NCI-H748 (cell line): Measurements from ENCODE around the gene NME3.

Experiments used
- DNase-seq: peaks from one replicate; lab custom pipeline; 2025; ENCODE audit not compliant: unreplicated experiment; lab: John Stamatoyannopoulos, UW

Gene NME3

GRCh38 chr16:1770328-1771187 lies 785 bp downstream of the NME3 start:
- peak; percentile 86 for DNase-seq

DNA sequence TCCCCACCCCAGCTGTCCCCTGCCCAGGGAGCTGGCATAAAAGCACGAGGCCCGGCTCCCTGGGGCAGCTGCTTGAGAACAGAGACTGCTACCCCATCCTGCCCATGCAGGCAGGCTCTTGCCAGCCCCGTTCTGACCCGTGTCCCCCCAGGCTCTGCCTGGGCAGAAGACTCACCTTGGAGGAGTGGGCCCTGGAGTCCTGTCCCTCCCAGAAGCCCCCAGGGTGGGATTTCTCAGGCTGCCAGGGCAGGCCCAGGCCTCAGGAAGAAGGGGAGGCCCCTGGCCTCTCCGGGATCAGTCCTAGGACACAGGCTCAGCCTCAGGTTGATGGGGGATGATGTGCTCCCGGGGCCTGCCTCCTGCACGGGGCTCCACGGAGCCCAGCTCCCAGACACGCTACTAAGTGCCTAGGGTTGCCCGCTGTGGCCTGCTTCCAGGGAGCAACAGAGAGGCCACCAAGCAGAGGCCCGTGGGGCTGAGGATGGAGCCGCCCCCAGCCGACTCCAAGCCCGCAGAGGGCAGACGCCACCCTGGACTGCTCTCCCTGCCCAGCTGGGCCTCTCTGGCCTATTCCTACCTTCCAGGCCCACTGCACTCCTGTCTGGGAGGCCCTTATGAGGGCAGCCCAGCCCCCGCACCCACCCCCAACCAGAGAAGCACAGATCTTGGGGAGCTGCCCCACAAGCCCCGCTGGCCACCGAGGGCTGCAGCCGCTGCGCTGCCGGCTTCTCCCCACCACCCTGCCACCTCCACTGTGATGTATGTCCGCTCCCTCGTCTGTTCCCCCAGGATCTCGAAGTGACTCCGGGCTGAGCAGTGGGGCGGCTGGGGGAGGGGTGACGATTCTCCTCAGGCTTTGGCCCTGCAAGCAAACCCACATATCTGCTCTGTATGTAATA lies 1.7 kb downstream of the NME3 start:
- no peak for DNase-seq

DNA sequence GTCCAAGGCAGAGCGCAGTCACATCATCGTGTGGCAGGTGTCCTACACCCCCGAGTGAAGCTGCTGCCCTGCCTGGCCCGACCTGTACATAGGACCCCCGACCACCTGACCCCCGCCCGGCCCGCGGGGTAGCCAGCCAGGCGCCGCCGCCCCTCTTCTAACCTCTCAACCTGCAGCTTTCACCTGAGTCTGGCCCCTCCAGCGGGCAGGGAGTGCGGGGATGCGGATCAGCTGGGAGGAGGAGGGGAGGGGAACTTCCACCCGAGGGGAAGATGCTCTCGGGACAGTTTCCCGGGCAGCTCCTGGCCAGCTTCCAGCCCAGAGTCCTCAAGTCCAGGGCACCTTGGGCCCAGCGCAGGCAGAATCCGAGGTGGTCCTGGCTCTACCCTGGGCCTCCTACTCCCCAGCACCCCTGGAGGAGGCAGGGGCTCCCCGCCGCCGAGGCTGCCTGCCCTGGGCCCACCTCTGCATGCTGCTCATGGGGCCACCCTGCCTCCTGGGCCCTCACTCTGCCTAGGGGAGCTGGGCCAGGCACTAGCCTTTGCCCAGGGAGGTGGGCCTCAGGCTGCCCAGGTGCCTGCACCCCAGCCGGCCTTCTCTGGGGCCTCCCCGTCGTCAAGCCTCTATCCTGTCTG lies 2.5 kb downstream of the NME3 start:
- no peak for DNase-seq

- no peak for DNase-seq
Observed at GRCh38 chr16:1768061-1768766, 3.1 kb downstream of the NME3 start.

DNA sequence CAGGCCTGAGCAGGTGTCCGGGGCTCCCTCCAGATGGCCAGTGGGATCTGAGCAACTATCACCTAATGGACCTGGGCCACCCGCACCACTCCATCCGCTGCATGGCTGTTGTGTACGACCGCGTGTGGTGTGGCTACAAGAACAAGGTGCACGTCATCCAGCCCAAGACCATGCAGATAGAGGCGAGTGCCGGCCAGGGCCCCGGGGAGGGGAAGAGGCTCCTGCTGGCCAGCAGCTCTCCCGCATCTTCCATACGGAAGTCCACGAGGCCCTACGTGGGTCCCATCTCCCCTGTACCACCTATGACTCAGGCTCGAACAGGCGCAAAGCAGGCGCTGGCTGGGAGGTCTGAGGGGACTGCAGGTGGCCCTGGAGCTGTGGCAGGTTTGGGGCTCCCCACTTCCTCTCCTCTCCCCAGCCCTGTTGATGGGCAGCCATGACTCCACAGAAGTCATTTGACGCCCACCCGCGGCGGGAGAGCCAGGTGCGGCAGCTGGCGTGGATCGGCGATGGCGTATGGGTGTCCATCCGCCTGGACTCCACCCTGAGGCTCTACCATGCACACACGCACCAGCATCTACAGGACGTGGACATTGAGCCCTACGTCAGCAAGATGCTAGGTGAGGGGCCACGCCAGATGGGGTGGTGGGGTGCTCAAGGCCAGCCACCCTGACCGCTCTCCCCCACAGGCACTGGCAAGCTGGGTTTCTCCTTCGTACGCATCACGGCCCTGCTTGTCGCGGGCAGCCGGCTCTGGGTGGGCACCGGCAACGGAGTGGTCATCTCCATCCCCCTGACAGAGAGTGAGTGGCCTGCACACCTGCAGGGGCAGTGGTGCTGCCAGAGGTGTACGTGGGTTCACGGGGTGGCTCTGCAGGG lies 4.0 kb downstream of the NME3 start:
- DNase-seq = no peak

GRCh38 chr16:1766701-1767100 lies 4.6 kb downstream of the NME3 start:
- DNase-seq = no peak

DNA sequence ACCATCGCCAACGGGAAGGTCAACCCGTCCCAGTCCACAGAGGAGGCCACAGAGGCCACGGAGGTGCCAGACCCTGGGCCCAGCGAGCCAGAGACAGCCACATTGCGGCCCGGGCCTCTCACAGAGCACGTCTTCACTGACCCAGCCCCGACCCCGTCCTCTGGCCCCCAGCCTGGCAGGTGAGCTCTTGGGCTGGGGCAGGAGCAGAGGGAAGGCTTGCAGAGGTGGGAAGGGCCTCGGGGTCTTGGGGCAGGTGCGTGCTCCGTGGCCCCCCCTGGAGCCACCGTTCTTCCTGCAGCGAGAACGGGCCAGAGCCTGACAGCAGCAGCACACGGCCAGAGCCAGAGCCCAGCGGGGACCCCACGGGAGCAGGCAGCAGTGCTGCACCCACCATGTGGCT lies 5.1 kb downstream of the NME3 start:
- DNase-seq = no peak

GRCh38 chr16:1765826-1766225 lies 5.5 kb downstream of the NME3 start:
- DNase-seq = no peak

DNA sequence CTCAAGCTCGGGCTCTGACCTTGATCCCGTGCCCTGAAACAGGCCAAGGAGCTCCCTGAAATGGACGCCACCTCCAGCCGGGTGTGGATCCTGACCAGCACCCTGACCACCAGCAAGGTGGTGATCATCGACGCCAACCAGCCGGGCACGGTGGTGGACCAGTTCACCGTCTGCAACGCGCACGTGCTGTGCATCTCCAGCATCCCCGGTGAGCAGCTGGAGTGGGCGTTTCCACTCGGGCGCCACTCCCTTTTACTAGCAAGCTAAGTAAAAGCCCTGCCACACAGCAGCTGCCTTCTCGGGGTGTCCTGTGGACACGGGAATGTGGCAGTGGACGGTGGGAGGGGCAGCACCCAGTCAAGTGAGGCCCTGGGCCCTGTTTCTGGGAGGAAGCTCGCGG lies 6.4 kb downstream of the NME3 start:
- DNase-seq = no peak

GRCh38 chr16:1763521-1764511 lies 7.5 kb downstream of the NME3 start:
- DNase-seq = peak; percentile 5

DNA sequence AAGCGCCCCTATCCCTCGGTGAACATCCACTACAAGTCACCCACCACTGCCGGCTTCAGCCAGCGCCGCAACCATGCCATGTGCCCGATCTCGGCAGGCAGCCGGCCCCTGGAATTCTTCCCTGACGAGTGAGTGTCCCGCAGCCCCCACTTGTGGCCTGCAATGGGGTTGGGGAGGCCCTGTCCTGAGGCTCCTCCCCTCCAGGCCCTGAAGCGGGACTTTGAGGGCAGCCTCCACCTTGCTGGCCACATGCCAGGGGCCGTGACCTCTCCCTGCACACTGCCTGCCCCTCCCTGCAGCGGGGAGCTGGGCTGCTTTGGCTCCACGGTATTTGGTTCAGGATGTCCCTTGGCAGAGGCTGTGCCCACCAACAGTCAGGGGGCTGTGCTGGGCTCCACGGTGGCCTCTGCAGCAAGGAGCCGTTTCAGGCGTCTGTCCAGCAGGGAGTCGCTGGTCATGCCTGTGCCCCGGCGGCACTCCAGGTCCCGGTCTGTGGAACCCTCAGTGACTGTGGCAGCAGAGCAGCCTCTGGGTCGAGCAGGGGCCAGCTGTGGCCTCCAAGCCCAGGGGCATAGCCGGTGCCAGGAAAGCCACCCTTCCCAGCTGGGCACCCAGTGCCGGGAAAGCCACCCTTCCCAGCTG lies 8.3 kb downstream of the NME3 start:
- DNase-seq = no peak

DNA sequence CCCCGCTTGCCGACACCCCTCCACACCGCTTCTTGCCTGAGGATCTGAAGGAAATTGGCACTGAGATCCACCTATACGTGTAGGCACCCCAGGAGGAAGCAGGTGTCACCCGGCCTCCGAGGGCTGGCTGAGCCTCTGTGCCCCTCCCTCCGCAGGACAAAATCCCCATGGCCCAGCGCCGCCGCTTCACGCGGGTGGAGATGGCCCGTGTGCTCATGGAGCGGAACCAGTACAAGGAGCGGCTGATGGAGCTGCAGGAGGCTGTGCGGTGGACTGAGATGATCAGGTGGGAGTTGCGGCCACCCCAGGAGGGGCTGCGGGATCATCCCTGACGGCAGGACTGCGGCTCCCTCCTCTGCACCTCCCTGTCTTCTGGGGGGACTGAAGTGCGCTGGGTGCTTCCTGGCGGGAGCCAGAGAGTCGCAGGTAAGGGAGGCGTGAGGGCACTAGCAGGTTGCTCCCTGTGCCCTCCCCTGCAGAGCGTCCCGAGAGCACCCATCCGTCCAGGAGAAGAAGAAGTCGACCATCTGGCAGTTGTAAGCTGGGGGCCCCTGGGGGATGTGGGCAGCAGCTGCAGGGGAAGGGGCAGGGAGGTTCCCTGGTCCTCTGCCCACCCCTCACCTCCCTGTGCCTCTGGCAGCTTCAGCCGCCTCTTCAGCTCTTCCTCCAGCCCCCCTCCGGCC lies 9.0 kb downstream of the NME3 start:
- DNase-seq = no peak

DNA sequence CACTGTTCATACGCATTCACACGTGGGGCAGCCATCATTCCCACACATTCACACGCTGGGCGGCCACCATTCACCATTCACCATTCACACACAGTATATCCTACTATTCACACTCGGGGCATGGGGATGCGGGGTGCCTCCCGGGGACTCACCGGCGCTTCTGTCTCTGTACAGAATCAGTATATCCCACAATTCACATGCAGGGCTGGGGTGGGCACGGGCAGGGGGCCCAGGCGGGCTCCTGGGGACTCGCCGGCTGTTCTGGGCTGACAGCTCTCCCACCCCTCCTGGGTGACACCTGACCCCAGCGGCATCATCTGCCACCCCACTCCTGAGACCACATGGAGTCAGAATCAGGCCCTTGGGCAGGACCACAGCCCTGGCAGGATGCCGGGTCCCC lies 9.6 kb downstream of the NME3 start:
- DNase-seq = no peak

GRCh38 chr16:1760911-1761310 lies 10.4 kb downstream of the NME3 start:
- no peak for DNase-seq

- no peak for DNase-seq
Observed at GRCh38 chr16:1759511-1759910, 11.8 kb downstream of the NME3 start.

GRCh38 chr16:1758923-1759322 lies 12.4 kb downstream of the NME3 start:
- DNase-seq = no peak

DNA sequence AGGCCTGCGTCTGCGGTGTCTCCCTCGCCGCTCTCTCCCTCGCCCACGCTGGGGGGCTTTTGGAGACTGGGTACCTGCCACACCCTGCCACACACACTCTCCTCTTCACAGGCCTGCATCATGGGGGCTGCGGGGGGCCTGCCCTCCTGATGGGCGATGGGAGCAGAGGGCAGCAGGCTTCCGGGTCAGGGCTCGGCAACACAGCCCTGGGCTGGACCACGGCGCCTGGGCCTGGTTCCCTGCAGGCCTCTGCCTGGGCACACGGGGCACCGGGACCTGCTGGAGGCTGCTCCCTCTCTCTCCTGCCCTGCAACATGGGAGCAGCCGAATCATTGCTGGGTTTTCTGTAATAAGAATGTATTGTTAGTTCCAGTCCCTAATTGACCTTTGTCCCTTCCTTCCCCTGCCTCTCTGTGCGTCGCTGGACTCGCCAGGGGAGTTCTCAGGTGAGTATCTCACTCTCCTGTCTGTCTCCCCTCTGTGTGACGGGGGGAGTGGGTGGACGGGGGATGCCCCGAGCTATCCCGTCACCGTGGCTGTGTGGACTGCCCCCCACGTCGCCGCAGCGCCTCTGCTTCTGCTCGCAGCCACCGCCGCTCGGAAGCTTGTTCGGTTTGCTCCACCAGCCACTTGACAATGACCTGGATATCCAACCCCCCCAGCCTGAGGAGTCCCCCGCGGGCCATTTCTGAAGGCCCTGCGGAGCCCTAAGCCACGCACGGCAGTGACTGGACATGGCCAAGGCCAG lies 13.5 kb downstream of the NME3 start:
- DNase-seq = no peak
